Endodermal cell (in vitro differentiated cells): ENCODE data around the gene AOC1. TPM values are rescaled to one million over a fixed set of nuclear protein-coding genes. Genes with fewer than 3 reads are reported as not detected.
A peak's percentile ranks its signal among the peaks of the same experiment; 100 is the strongest.

Source experiments
- DNase-seq: peaks from one replicate; pipeline ENCODE4 v3.0.0-alpha.2; 2017
- H3K27ac ChIP-seq: 2 replicates; pipeline ENCODE4 v1.5.1; 2013; ENCODE audit warnings: mild to moderate bottlenecking, low read depth, low read length, moderate library complexity
- H3K27me3 ChIP-seq: 2 replicates; pipeline ENCODE4 v1.6.1; 2013; ENCODE audit warnings: mild to moderate bottlenecking, low read length, moderate library complexity; ENCODE audit not compliant: insufficient read depth, control insufficient read depth, poor library complexity, severe bottlenecking
- H3K36me3 ChIP-seq: 2 replicates; pipeline ENCODE4 v1.7.0; 2013; ENCODE audit warnings: mild to moderate bottlenecking, low read length, moderate library complexity; ENCODE audit not compliant: control insufficient read depth, insufficient read depth
- H3K4me1 ChIP-seq: one replicate; pipeline ENCODE4 v1.7.0; 2013; ENCODE audit warnings: low read length; ENCODE audit not compliant: control insufficient read depth, insufficient read depth
- H3K4me3 ChIP-seq: 2 replicates; pipeline ENCODE4 v1.5.1; 2013; ENCODE audit warnings: mild to moderate bottlenecking, low read length, moderate library complexity
- H3K9ac ChIP-seq: 2 replicates; pipeline ENCODE4 v1.6.1; 2013; ENCODE audit warnings: mild to moderate bottlenecking, low read length, moderate library complexity; ENCODE audit not compliant: poor library complexity, severe bottlenecking; ENCODE audit errors: extremely low read depth
- H3K9me3 ChIP-seq: 2 replicates; pipeline ENCODE4 v1.6.1; 2013; ENCODE audit warnings: mild to moderate bottlenecking, low read length, moderate library complexity; ENCODE audit not compliant: control insufficient read depth
- H3K27ac Mint-ChIP-seq: 2 replicates; pipeline ENCODE4 v1.8.0; 2020; ENCODE audit warnings: mixed read lengths
- H3K27me3 Mint-ChIP-seq: 2 replicates; pipeline ENCODE4 v1.8.0; 2021; ENCODE audit warnings: mild to moderate bottlenecking, mixed read lengths; ENCODE audit not compliant: insufficient read depth
- H3K36me3 Mint-ChIP-seq: 2 replicates; pipeline ENCODE4 v1.8.0; 2020; ENCODE audit warnings: low read depth, mixed read lengths
- H3K4me1 Mint-ChIP-seq: 2 replicates; pipeline ENCODE4 v1.8.0; 2020; ENCODE audit warnings: mixed read lengths
- H3K4me3 Mint-ChIP-seq: 2 replicates; pipeline ENCODE4 v1.8.0; 2020; ENCODE audit warnings: mild to moderate bottlenecking, moderate library complexity, mixed read lengths
- H3K9me3 Mint-ChIP-seq: 2 replicates; pipeline ENCODE4 v1.8.0; 2020; ENCODE audit warnings: mild to moderate bottlenecking, mixed read lengths
- CTCF ChIP-seq: fragments of 200-600 bp; sonication (generic); conservative IDR thresholded peaks from 2 replicates; pipeline ENCODE4 v1.5.0; 2021; ENCODE audit warnings: antibody characterized with exemption, mild to moderate bottlenecking
- WGBS, 2 experiments: methylation state at CpG; one replicate each; pipeline versions ENCODE4 v1.1.5 to v1.1.7; 2013; ENCODE audit warnings: missing lambda C conversion rate in 2 of 2, mixed read lengths in 1 of 2; ENCODE audit not compliant: insufficient coverage in 1 of 2, insufficient read length in 1 of 2; 5-methylcytosine and 5-hydroxymethylcytosine counted together
- total RNA-seq, 2 donors: library from RNA; stranded (reverse); fragmentation: NEBNext Ultra II Directional in 1 of 2; extraction: Animal tissue kit (Norgen Biotek cat#: 25700) in 1 of 2; gene quantifications; 2 replicates in 1 of 2; 3 replicates in 1 of 2; pipeline ENCODE4 v1.2.1, GENCODE V29; 2021

Gene AOC1
- total RNA-seq, 2 donors from 2014 or later: not detected

DNA sequence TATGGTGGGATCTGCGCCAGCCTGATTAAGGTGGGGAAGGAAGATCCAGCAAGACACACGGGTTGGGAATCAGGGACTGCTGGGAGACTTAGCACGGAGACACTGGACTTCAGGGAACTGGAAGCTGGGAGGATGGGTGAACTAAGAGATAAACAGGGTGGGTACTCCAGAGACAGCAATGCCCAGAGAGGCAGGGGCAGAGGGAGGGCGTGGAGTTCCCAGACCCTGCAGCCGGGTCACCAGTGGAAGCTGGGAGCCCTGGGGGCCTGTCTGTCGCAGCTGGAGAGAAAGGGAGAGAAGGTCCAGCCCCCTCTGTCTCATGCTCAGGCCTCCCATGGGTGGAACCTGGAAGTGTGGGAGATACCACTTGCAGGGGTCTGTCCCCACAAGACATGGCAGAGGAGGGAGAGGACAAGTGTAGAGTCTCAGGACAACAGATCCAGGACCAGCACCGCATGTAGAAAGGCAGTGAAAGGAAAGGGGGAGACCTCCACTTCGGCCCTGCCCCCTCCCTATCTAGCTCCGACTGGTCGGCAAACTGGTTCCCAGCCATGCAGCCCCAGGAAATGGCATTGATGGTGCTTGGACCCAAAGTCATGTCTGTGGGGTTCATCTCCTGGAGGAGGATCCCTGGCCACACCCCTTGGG is 44.4 kb downstream of the AOC1 start:
- TF ChIP-seq CTCF: no peak
- Mint-ChIP-seq H3K4me1 (no peaks in the 10 kb centered on the region), H3K9me3 (peaks cover 11% of the 10 kb centered on the region), H3K36me3 (no peaks in the 10 kb centered on the region), H3K27ac (no peak overlapping the region), H3K27me3 (peaks cover 43% of the 10 kb centered on the region), H3K4me3 (no peak overlapping the region)
- H3K4me3 ChIP-seq: no peak overlapping the region
- no peak overlapping the region for H3K9ac ChIP-seq
- H3K27ac ChIP-seq: no peak overlapping the region
- H3K36me3 ChIP-seq: no peaks in the 10 kb centered on the region
- peak; percentile 44 for DNase-seq
- H3K9me3 ChIP-seq: peaks cover 7% of the 10 kb centered on the region
- peaks cover 21% of the 10 kb centered on the region for H3K27me3 ChIP-seq
- no peaks in the 10 kb centered on the region for H3K4me1 ChIP-seq
- 84 to 98% methylated on average over 6 to 10 of the region's 10 CpGs for WGBS, 2 experiments

DNA sequence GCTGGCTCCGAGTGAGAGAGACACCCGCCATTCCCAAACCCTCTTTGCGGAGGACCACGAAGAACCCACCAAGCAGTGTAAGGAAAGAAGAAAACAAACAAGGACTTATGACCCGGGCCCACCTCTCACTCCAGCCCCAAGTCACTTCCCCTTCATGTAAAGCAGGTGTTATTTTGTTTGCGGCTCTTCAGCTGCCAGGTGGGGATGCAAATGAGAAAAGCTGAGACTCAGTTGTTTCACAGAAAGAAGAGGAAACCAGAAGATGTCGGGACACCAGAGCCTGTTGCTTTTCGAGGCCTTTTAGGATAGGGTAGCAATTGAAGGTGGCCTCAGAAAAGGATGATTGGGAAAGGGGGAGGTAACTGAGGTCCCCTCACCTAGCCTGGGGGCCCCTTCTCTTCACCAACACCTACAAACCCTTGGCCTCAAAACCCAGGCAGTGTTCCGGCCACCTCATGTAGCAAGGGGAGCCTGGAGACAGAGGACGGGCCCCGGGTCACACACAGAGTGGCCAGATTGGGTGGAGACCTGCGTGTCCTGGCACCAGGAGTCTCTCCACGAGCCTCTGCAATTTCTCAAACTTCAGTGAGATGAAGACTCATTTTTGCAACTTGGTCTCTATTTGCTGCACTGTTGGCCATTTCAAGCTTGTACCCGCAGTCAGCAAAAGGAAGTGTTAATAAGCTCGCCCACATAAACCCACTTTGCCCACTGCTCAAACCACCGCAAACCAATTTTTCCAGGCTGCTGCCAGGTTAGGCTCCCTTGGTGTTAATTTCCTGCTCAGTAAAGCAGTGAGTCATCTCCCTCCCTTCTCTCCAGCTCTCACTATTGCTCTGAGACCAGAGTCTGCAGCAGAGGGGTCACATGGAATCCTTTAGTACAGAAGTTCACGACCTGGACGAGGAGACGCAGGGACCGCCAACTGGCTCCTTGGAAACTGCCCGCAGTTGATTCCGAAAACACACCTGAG is 45.5 kb downstream of the AOC1 start:
- no peak overlapping the region for H3K27ac Mint-ChIP-seq
- H3K27ac ChIP-seq: no peak overlapping the region
- no peaks in the 10 kb centered on the region for H3K36me3 Mint-ChIP-seq
- H3K4me3 ChIP-seq: no peak overlapping the region
- no peak overlapping the region for H3K9ac ChIP-seq
- no peak overlapping the region for H3K4me3 Mint-ChIP-seq
- no peaks in the 10 kb centered on the region for H3K36me3 ChIP-seq
- 82 to 88% methylated on average over 16 to 22 of the region's 22 CpGs for WGBS, 2 experiments
- H3K4me1 ChIP-seq: no peaks in the 10 kb centered on the region
- no peak for TF ChIP-seq CTCF
- peaks cover 21% of the 10 kb centered on the region for H3K27me3 ChIP-seq
- peaks cover 7% of the 10 kb centered on the region for H3K9me3 ChIP-seq
- peaks cover 11% of the 10 kb centered on the region for H3K9me3 Mint-ChIP-seq
- H3K27me3 Mint-ChIP-seq: peaks cover 50% of the 10 kb centered on the region
- DNase-seq: no peak
- H3K4me1 Mint-ChIP-seq: no peaks in the 10 kb centered on the region

GRCh38 chr7:150898475-150899011 is 46.2 kb downstream of the AOC1 start:
- Mint-ChIP-seq H3K27me3 (peaks cover 46% of the 10 kb centered on the region), H3K4me3 (no peak overlapping the region), H3K4me1 (no peaks in the 10 kb centered on the region), H3K9me3 (peaks cover 7% of the 10 kb centered on the region), H3K36me3 (no peaks in the 10 kb centered on the region), H3K27ac (no peak overlapping the region)
- Histone ChIP-seq H3K9ac (no peak overlapping the region), H3K4me3 (no peak overlapping the region), H3K27ac (no peak overlapping the region), H3K27me3 (peaks cover 21% of the 10 kb centered on the region), H3K9me3 (peaks cover 5% of the 10 kb centered on the region), H3K4me1 (no peaks in the 10 kb centered on the region), H3K36me3 (no peaks in the 10 kb centered on the region)
- peak; percentile 95 for DNase-seq
- peak; percentile 97 for TF ChIP-seq CTCF
- 11 to 25% methylated on average over 17 to 22 of the region's 22 CpGs for WGBS, 2 experiments
